A673 (cell line): ENCODE results near the gene ATP6V1F. TPM values are rescaled to one million over a fixed set of nuclear protein-coding genes. Genes with fewer than 3 reads are reported as not detected.

Source experiments
- BruUV-seq: library from RNA; stranded (reverse); fragments of 400-500 nt; replicated peaks from 2 replicates; lab custom pipeline; 2021; lab: Mats Ljungman, UMichigan
- CTCF ChIA-PET: fragments of 300-600 bp; sonication (Branson Sonifier 250); formaldehyde crosslinking; loops from one replicate; lab custom pipeline; 2022; ENCODE audit warnings: antibody characterized with exemption; lab: Charles Lee
- POLR2A ChIA-PET: fragments of 300-600 bp; sonication (Branson Sonifier 250); formaldehyde crosslinking; loops from one replicate; lab custom pipeline; 2022; ENCODE audit warnings: antibody characterized with exemption; ENCODE audit not compliant: low non-redundant PET; lab: Charles Lee
- DNase-seq: peaks from one replicate; pipeline ENCODE4 v3.0.0-alpha.2; 2015; ENCODE audit warnings: low spot score
- H3K27ac ChIP-seq: fragments of 200-600 bp; sonication (generic); 2 replicates; pipeline ENCODE4 v1.5.1; 2016; ENCODE audit warnings: mixed run types, low read depth, mild to moderate bottlenecking, mixed read lengths, antibody characterized with exemption, low read length; ENCODE audit not compliant: poor library complexity, severe bottlenecking
- H3K27me3 ChIP-seq: fragments of 200-600 bp; sonication (generic); replicated peaks from 2 replicates; pipeline ENCODE4 v1.6.1; 2017; ENCODE audit warnings: mixed run types, low read depth, mild to moderate bottlenecking, mixed read lengths, antibody characterized with exemption, low read length; ENCODE audit not compliant: insufficient read depth, poor library complexity
- H3K36me3 ChIP-seq: fragments of 200-600 bp; sonication (generic); 2 replicates; pipeline ENCODE4 v1.6.1; 2016; ENCODE audit warnings: mixed run types, mild to moderate bottlenecking, mixed read lengths, antibody characterized with exemption, low read length; ENCODE audit not compliant: insufficient read depth, poor library complexity, severe bottlenecking
- H3K4me1 ChIP-seq: fragments of 200-600 bp; sonication (generic); 2 replicates; pipeline ENCODE4 v1.6.1; 2017; ENCODE audit warnings: mixed run types, mild to moderate bottlenecking, mixed read lengths, antibody characterized with exemption, low read length; ENCODE audit not compliant: insufficient read depth, poor library complexity, severe bottlenecking
- H3K4me3 ChIP-seq: fragments of 200-600 bp; sonication (generic); 2 replicates; pipeline ENCODE4 v1.5.1; 2016; ENCODE audit warnings: low read depth, mixed run types, mild to moderate bottlenecking, mixed read lengths, low read length; ENCODE audit not compliant: poor library complexity, severe bottlenecking
- H3K9me3 ChIP-seq: fragments of 200-600 bp; sonication (generic); 2 replicates; pipeline ENCODE4 v1.6.1; 2016; ENCODE audit warnings: mixed run types, low read depth, mild to moderate bottlenecking, mixed read lengths, antibody characterized with exemption, low read length; ENCODE audit not compliant: poor library complexity, severe bottlenecking
- CTCF ChIP-seq: fragments of 300-800, 200-600 bp; sonication (generic); conservative IDR thresholded peaks from 2 replicates; pipeline ENCODE4 v1.5.1; 2017; ENCODE audit warnings: low read depth, mild to moderate bottlenecking, antibody characterized with exemption, low read length, moderate library complexity, mixed read lengths
- EZH2 ChIP-seq: fragments of 200-600 bp; sonication (generic); IDR thresholded peaks from 2 replicates; pipeline ENCODE4 v1.6.1; 2017; ENCODE audit warnings: borderline replicate concordance, low read depth, mild to moderate bottlenecking, mixed read lengths, antibody characterized with exemption, low read length; ENCODE audit not compliant: poor library complexity, severe bottlenecking
- intact Hi-C: fragments of 100-400 bp; cut with micrococcal nuclease; formaldehyde crosslinking; loops from one replicate; pipeline ENCODE4 v1.10.0; 2022; ENCODE audit not compliant: unreplicated experiment
- total RNA-seq: library from RNA; stranded (reverse); gene quantifications from 2 replicates; pipeline ENCODE4 v1.2.3, GENCODE V29; 2021

Gene ATP6V1F
- total RNA-seq, 1 experiment from 2014 or later: 148 TPM

GRCh38 chr7:128846781-128847444 is 15.7 kb upstream of the ATP6V1F start:
- no peak for TF ChIP-seq CTCF
- no peak for TF ChIP-seq EZH2
- H3K4me3 ChIP-seq: no peak overlapping the region
- POLR2A ChIA-PET: no interaction called here
- H3K4me1 ChIP-seq: no peaks in the 10 kb centered on the region
- no TSS peak for BruUV-seq
- no peak overlapping the region for H3K27ac ChIP-seq
- CTCF ChIA-PET: no interaction called here
- no peak for DNase-seq
- H3K9me3 ChIP-seq: no peaks in the 10 kb centered on the region
- no peaks in the 10 kb centered on the region for H3K27me3 ChIP-seq
- intact Hi-C loops: no loop called here
- H3K36me3 ChIP-seq: no peaks in the 10 kb centered on the region

- Histone ChIP-seq H3K36me3 (no peaks in the 10 kb centered on the region), H3K27me3 (no peaks in the 10 kb centered on the region), H3K4me1 (no peaks in the 10 kb centered on the region), H3K27ac (no peak overlapping the region), H3K4me3 (no peak overlapping the region), H3K9me3 (no peaks in the 10 kb centered on the region)
- BruUV-seq: no TSS peak
- ChIA-PET CTCF (no interaction called here), POLR2A (no interaction called here)
- intact Hi-C loops: no loop called here
- DNase-seq: no peak
- no peak for TF ChIP-seq CTCF
- no peak for TF ChIP-seq EZH2
These were observed 14.9 kb upstream of the ATP6V1F start for GRCh38 chr7:128847721-128848211.

- intact Hi-C loops: no loop called here
- CTCF ChIA-PET: no interaction called here
- no TSS peak for BruUV-seq
- POLR2A ChIA-PET: no interaction called here
- Histone ChIP-seq H3K4me1 (no peaks in the 10 kb centered on the region), H3K27ac (no peak overlapping the region), H3K36me3 (no peaks in the 10 kb centered on the region), H3K4me3 (no peak overlapping the region), H3K27me3 (no peaks in the 10 kb centered on the region), H3K9me3 (no peaks in the 10 kb centered on the region)
- no peak for TF ChIP-seq CTCF
- TF ChIP-seq EZH2: no peak
- DNase-seq: no peak
These were observed 14.1 kb upstream of the ATP6V1F start for GRCh38 chr7:128848289-128849155.
